ENCODE measurements around the gene E2F7.

DNA sequence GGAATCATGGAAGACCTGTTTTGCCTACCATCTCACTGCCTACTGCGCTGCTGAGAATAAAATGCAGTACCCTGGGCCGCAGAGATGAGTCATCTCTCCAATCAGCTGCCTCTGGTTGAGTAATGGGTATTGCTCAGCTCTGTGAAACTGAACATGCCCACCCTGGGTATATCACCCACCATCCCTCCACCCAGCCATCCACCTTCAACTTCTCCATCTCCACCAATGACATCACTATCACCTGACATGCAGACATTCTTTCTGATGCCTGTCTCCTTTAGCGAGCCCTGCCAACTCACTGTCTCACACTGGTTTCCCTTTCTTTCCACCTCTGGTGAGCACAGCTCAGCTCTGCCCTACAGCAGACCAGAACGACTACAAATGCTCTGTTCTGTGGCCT is 33.6 kb downstream of the E2F7 start:
- no peak for TF ChIP-seq EP300 (IDR thresholded peaks at IDR 0.05; ENCODE audit: borderline replicate concordance)
- TF ChIP-seq YY1 (IDR thresholded peaks at IDR 0.05; ENCODE audit: low read depth) = no peak
- no peak for TF ChIP-seq TAF1 (IDR thresholded peaks at IDR 0.05; ENCODE audit: low read depth)
- TF ChIP-seq TCF12 (IDR thresholded peaks at IDR 0.05; ENCODE audit: low read depth) = no peak
- TF ChIP-seq RAD21 (IDR thresholded peaks at IDR 0.05; ENCODE audit: low read depth) = no peak

All from Ishikawa (cell line).